H1 (cell line): ENCODE measurements around the gene ACY1. TPM values are rescaled to one million over a fixed set of nuclear protein-coding genes. Genes with fewer than 3 reads are reported as not detected.

Experiments
- FOSL1 ChIP-seq: IDR thresholded peaks from 2 replicates; pipeline ENCODE4 v1.6.1; 2011; ENCODE audit warnings: mild to moderate bottlenecking, low read depth, low read length, moderate library complexity; ENCODE audit not compliant: insufficient read depth
- HDAC6 ChIP-seq: IDR thresholded peaks from one replicate; pipeline ENCODE4 v1.7.1; 2012; ENCODE audit warnings: low read depth, mild to moderate bottlenecking, inconsistent platforms, low read length, moderate library complexity
- POLR2AphosphoS5 ChIP-seq: IDR thresholded peaks from 2 replicates; pipeline ENCODE4 v1.6.1; 2011; ENCODE audit warnings: low read depth, low read length
- RXRA ChIP-seq: IDR thresholded peaks from 2 replicates; pipeline ENCODE4 v1.6.1; 2011; ENCODE audit warnings: low read depth, mild to moderate bottlenecking, low read length, moderate library complexity; ENCODE audit not compliant: insufficient read depth
- TCF12 ChIP-seq: IDR thresholded peaks from 2 replicates; pipeline ENCODE4 v1.6.1; 2011; ENCODE audit warnings: low read depth, mild to moderate bottlenecking, low read length
- ZNF274 ChIP-seq: IDR thresholded peaks from 2 replicates; pipeline ENCODE4 v1.7.0; 2012; ENCODE audit warnings: low read length, borderline replicate concordance; ENCODE audit errors: extremely low read depth
- polyA plus RNA-seq, 7 experiments: library from polyadenylated mRNA; depleted of rRNA in 3 of 7; stranded (reverse) in 5 of 7; unstranded in 2 of 7; fragments of >200 nt in 5 of 7; fragments of 200-250 nt in 2 of 7; gene quantifications; 1 replicate in 5 of 7; 2 replicates in 1 of 7; 4 replicates in 1 of 7; pipeline versions ENCODE4 v1.2.1 to v1.2.3, GENCODE V29; 2011 to 2013; ENCODE audit warnings: missing spikeins in 2 of 7, mixed read lengths in 2 of 7
- total RNA-seq: library from RNA; stranded (reverse); fragmentation: NEBNext Ultra II Directional; extraction: Animal tissue kit (Norgen Biotek cat#: 25700); gene quantifications from 2 replicates; pipeline ENCODE4 v1.2.1, GENCODE V29; 2021

ACY1 gene
- total and polyA plus RNA-seq, 2 of the 8 experiments (the other 6 are each of a cell fraction or from before 2014, with no cell fraction given): 48.3 to 113 TPM

- TF ChIP-seq RXRA (no peak), ZNF274 (no peak), POLR2AphosphoS5 (no peak), TCF12 (no peak), FOSL1 (no peak), HDAC6 (no peak)
These were observed 44.4 kb upstream of the ACY1 start (continued) for GRCh38 chr3:51938780-51939425.
